SK-N-SH (cell line): ENCODE data around the gene CRYBG1. TPM values are rescaled to one million over a fixed set of nuclear protein-coding genes. Genes with fewer than 3 reads are reported as not detected.

Source experiments
- CTCF ChIA-PET: fragments of 300-600, 350-600 bp; formaldehyde crosslinking; extraction: SDS; loops from one replicate; lab custom pipeline; 2021; lab: Yijun Ruan, JAX
- POLR2A ChIA-PET: fragments of 350-600 bp; sonication (Branson Sonifier 250); formaldehyde crosslinking; extraction: SDS; loops from one replicate; lab custom pipeline; 2020; ENCODE audit warnings: antibody characterized with exemption, inconsistent platforms; lab: Yijun Ruan, JAX
- DNase-seq: peaks from one replicate; pipeline ENCODE4 v3.0.0; 2012
- H2AFZ ChIP-seq: fragments of 200-600 bp; sonication (generic); 2 replicates; pipeline ENCODE4 v1.8.1; 2016; ENCODE audit warnings: antibody characterized with exemption, mild to moderate bottlenecking, low read depth
- H3F3A ChIP-seq: fragments of 200-600 bp; sonication (generic); replicated peaks from 2 replicates; pipeline ENCODE3; 2016; ENCODE audit warnings: antibody characterized with exemption, mild to moderate bottlenecking; ENCODE audit not compliant: insufficient read depth
- H3K27ac ChIP-seq, 2 experiments: fragments of 200-500 bp in 1 of 2; fragments of 200-600 bp in 1 of 2; sonication (Bioruptor generic) in 1 of 2; sonication (generic), shearing (Covaris generic) in 1 of 2; 2 replicates each; pipeline versions ENCODE4 v1.5.1 to v1.6.1; 2014 to 2016; ENCODE audit warnings: low read depth in 2 of 2, inconsistent platforms in 1 of 2, low read length in 1 of 2, mild to moderate bottlenecking in 1 of 2, mixed read lengths in 1 of 2
- H3K27me3 ChIP-seq: fragments of 200-600 bp; sonication (generic), shearing (Covaris generic); 2 replicates; pipeline ENCODE4 v1.6.1; 2016; ENCODE audit warnings: mixed run types; ENCODE audit not compliant: insufficient read depth
- H3K36me3 ChIP-seq, 2 experiments: fragments of 200-500 bp in 1 of 2; fragments of 200-600 bp in 1 of 2; sonication (Bioruptor generic) in 1 of 2; sonication (generic) in 1 of 2; replicated peaks in 1 of 2; 2 replicates each; pipeline versions ENCODE3 to v1.5.1; 2014 to 2016; ENCODE audit warnings: low read length in 1 of 2, mild to moderate bottlenecking in 1 of 2; ENCODE audit not compliant: insufficient read depth in 2 of 2, control insufficient read depth in 1 of 2
- H3K4me1 ChIP-seq, 2 experiments: fragments of 200-500 bp in 1 of 2; fragments of 200-600 bp in 1 of 2; sonication (Bioruptor generic) in 1 of 2; sonication (generic), shearing (Covaris generic) in 1 of 2; 2 replicates each; pipeline versions ENCODE4 v1.5.1 to v1.6.1; 2014 to 2016; ENCODE audit warnings: low read depth in 1 of 2, low read length in 1 of 2, mixed run types in 1 of 2; ENCODE audit not compliant: insufficient read depth in 2 of 2, control insufficient read depth in 1 of 2
- H3K4me2 ChIP-seq: fragments of 200-600 bp; sonication (generic), shearing (Covaris generic); 2 replicates; pipeline ENCODE4 v1.6.1; 2017; ENCODE audit warnings: mixed run types
- H3K4me3 ChIP-seq, 2 experiments: fragments of 200-500 bp in 1 of 2; fragments of 200-600 bp in 1 of 2; sonication (Bioruptor generic) in 1 of 2; sonication (generic), shearing (Covaris generic) in 1 of 2; 2 replicates each; pipeline versions ENCODE4 v1.5.1 to v1.8.1; 2014 to 2016; ENCODE audit warnings: low read depth in 2 of 2, inconsistent platforms in 1 of 2, low read length in 1 of 2, mild to moderate bottlenecking in 1 of 2, mixed read lengths in 1 of 2, moderate library complexity in 1 of 2
- H3K79me2 ChIP-seq: fragments of 200-600 bp; sonication (generic); 2 replicates; pipeline ENCODE4 v1.8.1; 2017; ENCODE audit warnings: mild to moderate bottlenecking; ENCODE audit not compliant: insufficient read depth
- H3K9ac ChIP-seq: fragments of 200-600 bp; sonication (generic); 2 replicates; pipeline ENCODE4 v1.6.1; 2017; ENCODE audit warnings: mixed run types
- H3K9me2 ChIP-seq: fragments of 200-600 bp; sonication (generic); 2 replicates; pipeline ENCODE4 v1.6.1; 2017; ENCODE audit warnings: mixed run types
- H3K9me3 ChIP-seq: fragments of 200-600 bp; sonication (generic); 2 replicates; pipeline ENCODE4 v1.6.1; 2017; ENCODE audit warnings: mixed run types, mild to moderate bottlenecking, moderate library complexity
- H4K20me1 ChIP-seq: fragments of 200-600 bp; sonication (generic); 2 replicates; pipeline ENCODE4 v1.6.1; 2017; ENCODE audit warnings: mild to moderate bottlenecking, mixed run types; ENCODE audit not compliant: insufficient read depth
- CHD2 ChIP-seq: fragments of 150-350 bp; IDR thresholded peaks from 2 replicates; pipeline ENCODE4 v1.6.1; 2018; ENCODE audit warnings: low read length; ENCODE audit not compliant: partially characterized antibody
- ELF1 ChIP-seq: IDR thresholded peaks from 2 replicates; pipeline ENCODE4 v1.4.0; 2012
- EP300 ChIP-seq, 2 experiments: IDR thresholded peaks; 2 replicates each; pipeline versions ENCODE4 v1.4.0 to v1.6.1; 2012; ENCODE audit warnings: borderline replicate concordance in 1 of 2, low read depth in 1 of 2, low read length in 1 of 2
- FOSL2 ChIP-seq: IDR thresholded peaks from 2 replicates; pipeline ENCODE4 v1.4.0; 2012; ENCODE audit warnings: low read depth, mild to moderate bottlenecking, moderate library complexity, borderline replicate concordance
- FOXJ3 ChIP-seq: sonication (generic); formaldehyde crosslinking; IDR thresholded peaks from 2 replicates; pipeline ENCODE4 v1.5.1; 2020; ENCODE audit warnings: mild to moderate bottlenecking, missing genetic modification reagents
- JUND ChIP-seq: IDR thresholded peaks from 2 replicates; pipeline ENCODE4 v1.4.0; 2012
- MAX ChIP-seq: IDR thresholded peaks from 2 replicates; pipeline ENCODE4 v1.4.0; 2012; ENCODE audit warnings: low read depth
- MEF2A ChIP-seq: IDR thresholded peaks from 2 replicates; pipeline ENCODE4 v1.4.0; 2012; ENCODE audit warnings: low read depth, borderline replicate concordance
- NFIC ChIP-seq: IDR thresholded peaks from 2 replicates; pipeline ENCODE4 v1.4.0; 2012; ENCODE audit warnings: borderline replicate concordance
- NRF1 ChIP-seq: IDR thresholded peaks from 2 replicates; pipeline ENCODE4 v1.6.1; 2012; ENCODE audit warnings: low read depth, mild to moderate bottlenecking, low read length
- POLR2AphosphoS5 ChIP-seq: IDR thresholded peaks from 2 replicates; pipeline ENCODE4 v1.6.1; 2012; ENCODE audit warnings: low read depth, low read length
- RAD21 ChIP-seq: IDR thresholded peaks from 2 replicates; pipeline ENCODE4 v1.6.1; 2012; ENCODE audit warnings: mild to moderate bottlenecking, low read length
- RCOR1 ChIP-seq: fragments of 150-350 bp; IDR thresholded peaks from 2 replicates; pipeline ENCODE4 v1.6.1; 2017; ENCODE audit warnings: antibody characterized with exemption, low read length
- RFX5 ChIP-seq: IDR thresholded peaks from 2 replicates; pipeline ENCODE4 v1.6.1; 2012; ENCODE audit warnings: mild to moderate bottlenecking, improper control_type of control experiment, low read length
- RXRA ChIP-seq: IDR thresholded peaks from 2 replicates; pipeline ENCODE4 v1.4.0; 2012; ENCODE audit warnings: low read depth, mild to moderate bottlenecking, borderline replicate concordance
- TAF1 ChIP-seq: IDR thresholded peaks from 2 replicates; pipeline ENCODE4 v1.6.1; 2012; ENCODE audit warnings: low read depth, mild to moderate bottlenecking, low read length, moderate library complexity, borderline replicate concordance
- YY1 ChIP-seq: IDR thresholded peaks from 2 replicates; pipeline ENCODE4 v1.4.0; 2012; ENCODE audit warnings: low read depth, mild to moderate bottlenecking
- WGBS: methylation state at CpG from one replicate; pipeline ENCODE4 v1.1.6; 2017; ENCODE audit warnings: low lambda C conversion rate; 5-methylcytosine and 5-hydroxymethylcytosine counted together
- polyA plus RNA-seq, 3 experiments: library from polyadenylated mRNA; depleted of rRNA; stranded (reverse); fragments of >200 nt; gene quantifications; 2 replicates each; pipeline ENCODE4 v1.2.3, GENCODE V29; 2012
- TF ChIP-seq, protein P1 (sequence below): fragments of 200-600 bp; sonication (generic); IDR thresholded peaks from 2 replicates; pipeline ENCODE4 v1.6.1; 2017; ENCODE audit warnings: antibody characterized with exemption, mild to moderate bottlenecking, moderate library complexity
- TF ChIP-seq, protein P2 (sequence below): fragments of 150-350 bp; IDR thresholded peaks from 2 replicates; pipeline ENCODE4 v1.6.1; 2016; ENCODE audit warnings: mild to moderate bottlenecking, low read depth, low read length
- TF ChIP-seq, protein P3 (sequence below): fragments of 150-350 bp; IDR thresholded peaks from 2 replicates; pipeline ENCODE4 v1.6.1; 2017; ENCODE audit warnings: antibody characterized with exemption, low read length, low read depth, borderline replicate concordance

Gene CRYBG1
- polyA plus RNA-seq, 1 of the 3 experiments (the other 2 are of a cell fraction) = 13.8 TPM

DNA sequence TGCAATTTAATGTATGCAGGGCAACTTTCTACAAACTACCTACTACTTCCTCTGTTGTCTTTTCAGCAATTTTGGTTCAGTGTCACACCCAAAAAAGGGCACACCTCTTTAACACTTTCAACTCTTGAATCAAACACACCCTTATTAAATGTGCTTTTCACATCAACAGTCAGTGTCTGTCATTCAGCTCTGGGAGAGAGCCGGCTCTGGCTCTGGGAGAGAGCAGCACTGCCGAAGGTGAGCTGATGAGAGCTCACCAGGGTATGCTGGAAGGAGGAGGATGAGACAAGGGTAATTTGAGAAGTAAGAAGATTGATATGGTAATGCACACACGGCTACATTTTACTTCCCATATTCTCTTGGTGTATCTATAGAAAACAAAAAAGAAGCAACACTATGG, 134.5 kb downstream of the CRYBG1 start:
- H4K20me1 ChIP-seq = no peaks in the 10 kb centered on the region
- H3K79me2 ChIP-seq = no peaks in the 10 kb centered on the region
- H3K9me3 ChIP-seq = peaks cover 3% of the 10 kb centered on the region; the same call in 1 of the 2 replicates
- no peak overlapping the region for H3K4me2 ChIP-seq
- H3K36me3 ChIP-seq = no peaks in the 10 kb centered on the region
- no peak overlapping the region for H3K9ac ChIP-seq
- 0 out of 4 replicates have a peak, but pooled peaks cover 0 to 2% of the 10 kb centered on the region in 2 experiments for H3K4me1 ChIP-seq
- POLR2A ChIA-PET = no interaction called here
- CTCF ChIA-PET = interaction anchor here (0.7 to 1.4 kb wide), 3 partner anchors 14 to 485 kb away, joined by 3 to 4 read pairs (median 3); no protein-coding TSS in a partner anchor
- H3K27me3 ChIP-seq = no peaks in the 10 kb centered on the region
- no peak for TF ChIP-seq RFX5
- no peak for TF ChIP-seq RAD21
- no peak for TF ChIP-seq RXRA
- no peak for TF ChIP-seq MAX
- TF ChIP-seq TAF1 = no peak
- TF ChIP-seq JUND = no peak
- TF ChIP-seq RCOR1 = no peak
- TF ChIP-seq FOXJ3 (CRISPR knock-in tag) = no peak
- TF ChIP-seq, protein P1, sequence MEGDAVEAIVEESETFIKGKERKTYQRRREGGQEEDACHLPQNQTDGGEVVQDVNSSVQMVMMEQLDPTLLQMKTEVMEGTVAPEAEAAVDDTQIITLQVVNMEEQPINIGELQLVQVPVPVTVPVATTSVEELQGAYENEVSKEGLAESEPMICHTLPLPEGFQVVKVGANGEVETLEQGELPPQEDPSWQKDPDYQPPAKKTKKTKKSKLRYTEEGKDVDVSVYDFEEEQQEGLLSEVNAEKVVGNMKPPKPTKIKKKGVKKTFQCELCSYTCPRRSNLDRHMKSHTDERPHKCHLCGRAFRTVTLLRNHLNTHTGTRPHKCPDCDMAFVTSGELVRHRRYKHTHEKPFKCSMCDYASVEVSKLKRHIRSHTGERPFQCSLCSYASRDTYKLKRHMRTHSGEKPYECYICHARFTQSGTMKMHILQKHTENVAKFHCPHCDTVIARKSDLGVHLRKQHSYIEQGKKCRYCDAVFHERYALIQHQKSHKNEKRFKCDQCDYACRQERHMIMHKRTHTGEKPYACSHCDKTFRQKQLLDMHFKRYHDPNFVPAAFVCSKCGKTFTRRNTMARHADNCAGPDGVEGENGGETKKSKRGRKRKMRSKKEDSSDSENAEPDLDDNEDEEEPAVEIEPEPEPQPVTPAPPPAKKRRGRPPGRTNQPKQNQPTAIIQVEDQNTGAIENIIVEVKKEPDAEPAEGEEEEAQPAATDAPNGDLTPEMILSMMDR = no peak
- TF ChIP-seq, protein P2, sequence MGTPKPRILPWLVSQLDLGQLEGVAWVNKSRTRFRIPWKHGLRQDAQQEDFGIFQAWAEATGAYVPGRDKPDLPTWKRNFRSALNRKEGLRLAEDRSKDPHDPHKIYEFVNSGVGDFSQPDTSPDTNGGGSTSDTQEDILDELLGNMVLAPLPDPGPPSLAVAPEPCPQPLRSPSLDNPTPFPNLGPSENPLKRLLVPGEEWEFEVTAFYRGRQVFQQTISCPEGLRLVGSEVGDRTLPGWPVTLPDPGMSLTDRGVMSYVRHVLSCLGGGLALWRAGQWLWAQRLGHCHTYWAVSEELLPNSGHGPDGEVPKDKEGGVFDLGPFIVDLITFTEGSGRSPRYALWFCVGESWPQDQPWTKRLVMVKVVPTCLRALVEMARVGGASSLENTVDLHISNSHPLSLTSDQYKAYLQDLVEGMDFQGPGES = no peak
- TF ChIP-seq, protein P3, sequence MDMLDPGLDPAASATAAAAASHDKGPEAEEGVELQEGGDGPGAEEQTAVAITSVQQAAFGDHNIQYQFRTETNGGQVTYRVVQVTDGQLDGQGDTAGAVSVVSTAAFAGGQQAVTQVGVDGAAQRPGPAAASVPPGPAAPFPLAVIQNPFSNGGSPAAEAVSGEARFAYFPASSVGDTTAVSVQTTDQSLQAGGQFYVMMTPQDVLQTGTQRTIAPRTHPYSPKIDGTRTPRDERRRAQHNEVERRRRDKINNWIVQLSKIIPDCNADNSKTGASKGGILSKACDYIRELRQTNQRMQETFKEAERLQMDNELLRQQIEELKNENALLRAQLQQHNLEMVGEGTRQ = no peak
- no peak for TF ChIP-seq ELF1
- TF ChIP-seq FOSL2 = no peak
- no peak overlapping the region for H3K4me3 ChIP-seq
- no peaks in the 10 kb centered on the region for H3K9me2 ChIP-seq
- DNase-seq = no peak
- H3F3A ChIP-seq = no peaks in the 10 kb centered on the region
- H3K27ac ChIP-seq = no peak overlapping the region
- H2AFZ ChIP-seq = no peak overlapping the region
- WGBS = 35% methylated on average over 3 of the region's 3 CpGs

- Histone ChIP-seq H3K9me3 (peaks cover 3% of the 10 kb centered on the region; the same call in 1 of the 2 replicates), H3F3A (no peaks in the 10 kb centered on the region), H3K27ac (no peak overlapping the region), H3K4me1 (no peaks in the 10 kb centered on the region), H4K20me1 (no peaks in the 10 kb centered on the region), H3K9me2 (no peaks in the 10 kb centered on the region), H3K27me3 (no peaks in the 10 kb centered on the region), H3K9ac (no peak overlapping the region), H3K79me2 (no peaks in the 10 kb centered on the region), H3K36me3 (no peaks in the 10 kb centered on the region), H3K4me2 (no peak overlapping the region), H2AFZ (no peak overlapping the region), H3K4me3 (no peak overlapping the region)
- ChIA-PET CTCF (interaction anchor here (0.8 kb wide), 1 partner anchor 501 kb away, joined by 3 read pairs; no protein-coding TSS in a partner anchor), POLR2A (no interaction called here)
- DNase-seq = no peak
- 85% methylated on average over 6 of the region's 6 CpGs for WGBS
- TF ChIP-seq, protein P3 = no peak
- TF ChIP-seq, protein P1 = no peak
- TF ChIP-seq POLR2AphosphoS5 (no peak), YY1 (no peak), MEF2A (no peak), NFIC (no peak), EP300 (IDR thresholded peaks at IDR 0.05; ENCODE audit: borderline replicate concordance in 1 of 2, low read depth in 1 of 2, low read length in 1 of 2) (no peak), NRF1 (no peak), CHD2 (no peak), TAF1 (no peak)
- TF ChIP-seq, protein P2 = no peak
Observed at GRCh38 chr6:106496823-106497222, 136.3 kb downstream of the CRYBG1 start.
